Measurements from ENCODE around the gene EFCAB8.
"Not testable (repeated sequence)": the region's sequence is repeated elsewhere in the genome, so short reads cannot be mapped to it uniquely, and the experiment has no call there.

EFCAB8 gene

GRCh38 chr20:32960222-32960518 is 101.4 kb downstream of the EFCAB8 start:
- no peak for DNase-seq

GRCh38 chr20:32960849-32961731 is 102.4 kb downstream of the EFCAB8 start:
- no peak for DNase-seq

- DNase-seq: no peak
These were observed 103.3 kb downstream of the EFCAB8 start for GRCh38 chr20:32962053-32962452.

- not testable (repeated sequence) for DNase-seq
These were observed 103.9 kb downstream of the EFCAB8 start for GRCh38 chr20:32962646-32963045.

- DNase-seq: no peak
These were observed 104.5 kb downstream of the EFCAB8 start for GRCh38 chr20:32963176-32963575.

- no peak for DNase-seq
These were observed 105.9 kb downstream of the EFCAB8 start for GRCh38 chr20:32964575-32964974.

GRCh38 chr20:32965115-32965514 is 106.4 kb downstream of the EFCAB8 start:
- no peak for DNase-seq

- no peak for DNase-seq
These were observed 107.1 kb downstream of the EFCAB8 start for GRCh38 chr20:32965581-32966373.

GRCh38 chr20:32966382-32966781 is 107.7 kb downstream of the EFCAB8 start:
- no peak for DNase-seq

GRCh38 chr20:32966881-32967781 is 108.4 kb downstream of the EFCAB8 start:
- DNase-seq: no peak

- DNase-seq: no peak
These were observed 109.3 kb downstream of the EFCAB8 start for GRCh38 chr20:32967961-32968457.

GRCh38 chr20:32968478-32969241 is 109.9 kb downstream of the EFCAB8 start:
- no peak for DNase-seq

GRCh38 chr20:32969356-32970114 is 110.8 kb downstream of the EFCAB8 start:
- no peak for DNase-seq

GRCh38 chr20:32970115-32970972 is 111.6 kb downstream of the EFCAB8 start:
- DNase-seq: no peak

- no peak for DNase-seq
These were observed 112.2 kb downstream of the EFCAB8 start for GRCh38 chr20:32970973-32971300.

- no peak for DNase-seq
These were observed 113.0 kb downstream of the EFCAB8 start for GRCh38 chr20:32971703-32972161.

GRCh38 chr20:32972181-32973076 is 113.7 kb downstream of the EFCAB8 start:
- DNase-seq: peak; percentile 36

- no peak for DNase-seq
These were observed 114.5 kb downstream of the EFCAB8 start for GRCh38 chr20:32973077-32973717.
